Stimulated activated CD4-positive, alpha-beta T cell treated with anti-CD3 and anti-CD28 coated beads, Interleukin-4, amount 100 ng/mL, for 1 hour (primary cell): Measurements from ENCODE around the gene XPR1.

ENCODE experiments used
- DNase-seq: peaks from one replicate; pipeline ENCODE4 v3.0.0-alpha.2; 2020

Gene XPR1

DNA sequence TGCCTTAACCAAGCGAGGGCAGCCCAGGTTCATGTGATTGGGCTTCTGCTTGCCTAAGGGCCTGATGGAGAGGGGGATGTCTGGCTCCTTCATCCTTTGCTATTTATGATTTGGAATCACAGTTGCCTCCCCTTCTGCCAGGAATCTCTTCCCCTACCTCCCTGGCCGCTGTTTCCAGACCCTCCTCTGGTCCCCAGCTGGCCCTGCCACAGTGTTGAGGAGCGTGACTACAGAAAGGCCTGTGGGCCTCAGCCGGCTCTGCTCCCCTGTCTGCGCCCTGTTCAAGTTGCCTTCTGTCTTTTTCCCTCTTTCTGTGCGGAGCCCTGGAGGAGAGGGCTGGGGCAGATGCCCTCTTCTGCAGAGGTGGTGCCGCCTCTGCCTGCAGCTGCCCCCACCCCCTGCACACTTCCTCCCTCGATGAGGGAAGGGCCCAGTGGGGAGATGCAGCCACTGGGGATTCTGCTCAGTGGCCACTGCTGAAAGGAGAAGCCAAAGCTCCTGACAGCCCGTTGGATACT lies 287.4 kb downstream of the XPR1 start:
- no peak for DNase-seq

DNA sequence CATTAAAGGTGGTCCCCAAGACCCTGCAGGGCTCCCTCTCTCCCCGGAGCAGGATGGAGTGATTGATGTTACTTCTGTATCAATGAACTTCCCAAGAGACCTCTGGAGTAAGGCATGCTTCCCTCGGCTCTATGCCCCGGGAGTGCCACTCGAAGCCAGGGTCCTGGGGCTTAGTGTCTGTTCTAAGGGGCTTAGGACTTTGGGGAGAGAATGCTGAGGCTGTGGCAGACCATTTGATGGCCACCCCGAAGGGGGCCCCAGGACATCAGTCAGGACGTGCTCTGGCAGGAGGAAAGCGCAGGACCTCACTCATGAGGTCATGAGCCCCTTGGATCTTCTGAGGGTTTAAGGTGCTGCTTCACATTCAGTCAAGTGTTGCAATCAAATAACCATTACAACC lies 288.4 kb downstream of the XPR1 start:
- DNase-seq = no peak

GRCh38 chr1:180920702-180921101 lies 288.9 kb downstream of the XPR1 start:
- DNase-seq = no peak

DNA sequence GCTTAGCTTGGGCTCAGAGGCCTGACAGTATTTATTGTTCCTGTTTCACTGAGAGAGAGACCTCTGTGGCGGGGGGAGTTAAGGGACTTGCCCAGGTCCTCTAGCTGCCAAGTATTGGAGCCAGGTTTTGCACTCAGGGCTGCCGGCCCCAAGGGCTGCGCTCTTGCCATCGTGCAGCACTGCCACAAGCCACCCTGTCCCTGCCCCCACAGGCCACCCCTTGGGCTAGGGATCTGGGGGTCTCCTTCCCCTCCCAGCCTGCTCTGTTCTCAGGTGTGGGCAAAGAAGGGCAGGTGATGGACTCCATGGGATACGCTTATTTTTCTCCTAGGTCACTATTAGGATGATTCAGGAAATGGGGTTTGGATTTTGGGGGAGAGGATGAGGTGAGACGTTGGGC lies 289.6 kb downstream of the XPR1 start:
- DNase-seq = no peak

DNA sequence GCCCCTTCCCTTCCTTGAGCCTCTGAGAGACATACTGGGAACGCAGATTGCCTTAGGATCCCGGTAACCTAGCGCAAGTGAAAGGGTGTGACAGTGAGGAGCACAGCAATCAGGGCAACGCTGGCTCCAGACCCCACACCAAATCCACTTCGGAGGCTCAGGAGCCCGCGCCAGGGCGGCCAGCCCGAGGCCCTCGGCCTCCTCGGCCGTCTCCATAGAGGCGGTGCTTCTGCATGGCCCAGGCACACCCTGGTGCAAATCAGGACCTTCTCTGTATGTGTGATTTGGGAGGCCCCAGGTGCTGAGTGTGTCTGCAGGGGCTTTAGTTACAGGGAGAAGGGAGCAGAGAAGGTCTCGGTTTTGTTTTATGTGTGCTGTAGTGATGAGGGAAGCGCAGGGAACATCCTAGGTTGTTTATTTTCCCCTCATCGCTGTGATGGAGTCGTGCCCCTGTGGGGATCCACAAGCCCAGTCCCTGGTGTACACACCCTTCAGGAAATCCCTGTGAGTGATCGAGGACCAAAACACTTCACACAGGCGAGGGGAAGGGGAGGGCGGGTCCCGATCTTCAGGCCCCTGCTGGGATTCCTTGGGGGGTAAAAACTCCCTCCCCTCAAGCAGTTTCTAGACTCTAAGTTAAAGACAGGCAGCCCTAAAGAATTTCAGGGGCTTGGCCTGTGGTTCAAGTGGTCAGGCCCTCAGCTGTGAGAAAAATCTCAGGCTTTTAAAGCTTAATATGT lies 290.2 kb downstream of the XPR1 start:
- no peak for DNase-seq

GRCh38 chr1:180922631-180923015 lies 290.8 kb downstream of the XPR1 start:
- DNase-seq = no peak

DNA sequence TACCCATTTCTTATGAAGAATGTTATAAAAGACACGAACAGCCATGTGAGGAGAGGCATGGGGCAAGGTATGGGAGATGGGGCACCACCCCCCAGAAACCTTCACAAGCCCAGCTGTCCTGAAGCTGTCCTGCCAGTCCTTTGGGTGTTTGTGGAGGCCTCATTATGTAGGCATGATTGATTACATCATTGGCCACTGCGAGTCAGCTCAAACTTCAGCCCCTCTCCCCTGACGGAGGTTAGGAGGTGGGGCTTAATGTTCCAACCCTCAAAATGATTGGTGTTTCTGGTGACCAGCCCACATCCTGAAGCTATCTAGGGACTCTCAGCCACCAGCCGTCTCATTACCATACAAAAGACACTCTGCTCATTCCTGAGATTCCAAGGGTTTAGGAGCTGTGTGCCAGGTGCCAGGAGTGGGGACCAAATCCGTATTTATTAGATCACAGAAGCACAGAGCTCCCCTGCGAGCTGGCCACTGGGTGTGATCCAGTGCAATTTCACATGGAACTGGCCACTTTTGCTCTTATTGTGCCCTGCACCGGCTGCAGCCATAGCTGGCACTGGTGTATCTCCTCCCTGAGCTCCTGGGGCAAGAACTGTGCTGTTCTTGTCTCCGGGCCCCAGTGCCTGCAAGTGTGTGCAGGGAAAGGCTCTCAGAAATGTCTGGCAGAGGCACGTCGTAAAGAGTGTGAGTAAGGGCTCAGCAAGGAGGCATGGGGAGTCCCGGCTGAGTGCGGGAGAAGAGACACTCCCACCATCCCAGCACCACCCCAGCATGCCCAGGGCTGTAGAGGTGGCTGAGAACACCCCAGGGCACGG lies 291.4 kb downstream of the XPR1 start:
- no peak for DNase-seq

DNA sequence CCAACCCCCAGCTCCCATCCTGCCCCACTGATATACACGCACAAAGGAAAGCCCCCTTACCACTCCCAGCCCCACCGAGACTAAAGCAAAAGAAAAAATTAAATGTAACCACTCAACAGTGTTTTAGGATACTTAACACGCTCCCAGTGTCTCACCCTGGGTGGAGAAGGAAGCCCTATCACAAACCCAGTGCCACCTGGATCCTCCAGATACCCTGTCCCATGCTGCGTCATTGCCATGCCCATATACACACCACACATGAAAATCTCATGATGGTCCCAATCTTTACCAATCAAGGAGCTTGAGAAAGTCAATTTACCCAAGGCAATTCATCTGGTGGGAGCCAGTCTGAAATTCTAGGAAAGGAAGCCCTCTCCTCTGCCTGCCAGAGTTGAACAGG lies 292.1 kb downstream of the XPR1 start:
- no peak for DNase-seq

- no peak for DNase-seq
These were observed 293.1 kb downstream of the XPR1 start for GRCh38 chr1:180924939-180925338.

GRCh38 chr1:180925471-180926051 lies 293.7 kb downstream of the XPR1 start:
- no peak for DNase-seq

DNA sequence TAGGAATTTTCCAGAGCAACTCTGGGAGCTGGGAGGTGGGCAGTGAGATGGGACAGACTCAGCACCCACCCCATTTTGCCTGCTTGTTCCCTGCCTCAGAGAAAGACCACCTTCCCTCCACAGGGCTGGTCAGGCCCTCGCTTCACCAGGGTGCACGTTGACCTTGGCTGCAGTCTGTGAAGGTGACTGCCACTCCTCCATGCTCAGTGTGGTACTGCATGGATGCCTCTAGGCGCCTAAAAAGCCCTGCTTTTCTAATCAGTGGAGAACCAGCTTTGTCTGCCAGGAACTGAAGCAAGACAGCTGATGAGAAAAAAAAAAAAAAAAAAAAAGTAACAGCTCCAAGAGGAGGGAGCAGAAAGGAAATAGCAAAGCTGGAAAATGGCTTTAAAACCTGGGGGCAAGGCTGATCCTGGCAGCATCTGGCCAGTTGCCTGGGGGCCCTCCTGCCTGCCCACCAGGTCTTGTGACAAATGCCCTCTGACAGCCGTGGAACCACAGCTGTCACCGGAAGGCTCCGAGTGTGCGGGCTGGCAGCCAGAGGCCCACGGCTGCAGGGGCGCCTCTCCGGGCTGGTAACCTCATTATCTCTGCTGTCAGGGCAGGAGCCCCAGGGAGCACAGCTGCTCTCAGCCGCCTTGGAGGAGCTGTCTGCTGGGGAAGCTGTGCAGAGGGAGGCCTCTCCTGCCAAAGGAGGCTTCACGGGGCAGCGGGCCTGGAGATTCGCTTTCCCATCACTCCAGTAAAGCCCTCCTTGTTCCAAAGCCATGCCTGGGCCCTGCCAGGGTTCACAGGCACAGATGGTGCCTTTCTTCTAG lies 294.6 kb downstream of the XPR1 start:
- DNase-seq = no peak

DNA sequence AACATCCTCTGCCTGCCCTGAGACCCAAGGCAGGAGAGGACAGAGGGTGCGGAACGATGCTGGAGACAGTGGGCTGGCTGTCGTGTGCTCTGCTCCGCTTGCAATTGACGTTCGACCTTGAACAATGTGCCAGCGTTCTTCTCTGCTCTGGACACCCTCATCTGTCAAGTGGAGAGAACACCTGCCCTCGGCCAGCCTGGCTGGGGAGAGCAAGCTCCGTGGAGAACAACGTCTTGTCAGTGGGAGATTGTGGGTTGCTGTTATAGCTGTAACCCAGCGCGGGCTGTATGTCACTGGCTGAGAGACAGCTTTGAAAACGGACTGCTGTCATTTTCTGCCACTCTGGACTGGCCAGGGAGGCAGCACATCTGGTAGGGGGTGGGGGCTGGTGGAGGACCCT lies 295.5 kb downstream of the XPR1 start:
- DNase-seq = no peak

DNA sequence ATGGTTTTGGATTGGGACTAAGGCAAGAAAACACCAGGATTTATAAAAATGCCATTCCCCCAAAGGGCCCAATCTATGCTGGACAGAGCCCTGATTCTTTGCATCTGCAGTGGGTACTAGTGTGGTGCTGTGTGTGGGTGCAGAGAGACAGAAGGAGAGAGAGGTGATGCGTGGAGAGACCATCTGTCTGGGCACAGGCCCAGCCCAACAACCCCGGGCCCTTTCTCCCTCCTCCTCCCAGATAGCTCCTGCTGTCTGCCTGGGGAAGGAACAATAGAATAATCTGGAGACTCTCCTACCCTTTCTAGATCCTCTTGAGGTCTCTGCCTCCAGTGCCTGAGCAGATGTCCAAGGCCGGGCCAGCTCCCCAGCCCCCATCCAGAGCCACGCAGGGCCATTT lies 296.0 kb downstream of the XPR1 start:
- DNase-seq = no peak

DNA sequence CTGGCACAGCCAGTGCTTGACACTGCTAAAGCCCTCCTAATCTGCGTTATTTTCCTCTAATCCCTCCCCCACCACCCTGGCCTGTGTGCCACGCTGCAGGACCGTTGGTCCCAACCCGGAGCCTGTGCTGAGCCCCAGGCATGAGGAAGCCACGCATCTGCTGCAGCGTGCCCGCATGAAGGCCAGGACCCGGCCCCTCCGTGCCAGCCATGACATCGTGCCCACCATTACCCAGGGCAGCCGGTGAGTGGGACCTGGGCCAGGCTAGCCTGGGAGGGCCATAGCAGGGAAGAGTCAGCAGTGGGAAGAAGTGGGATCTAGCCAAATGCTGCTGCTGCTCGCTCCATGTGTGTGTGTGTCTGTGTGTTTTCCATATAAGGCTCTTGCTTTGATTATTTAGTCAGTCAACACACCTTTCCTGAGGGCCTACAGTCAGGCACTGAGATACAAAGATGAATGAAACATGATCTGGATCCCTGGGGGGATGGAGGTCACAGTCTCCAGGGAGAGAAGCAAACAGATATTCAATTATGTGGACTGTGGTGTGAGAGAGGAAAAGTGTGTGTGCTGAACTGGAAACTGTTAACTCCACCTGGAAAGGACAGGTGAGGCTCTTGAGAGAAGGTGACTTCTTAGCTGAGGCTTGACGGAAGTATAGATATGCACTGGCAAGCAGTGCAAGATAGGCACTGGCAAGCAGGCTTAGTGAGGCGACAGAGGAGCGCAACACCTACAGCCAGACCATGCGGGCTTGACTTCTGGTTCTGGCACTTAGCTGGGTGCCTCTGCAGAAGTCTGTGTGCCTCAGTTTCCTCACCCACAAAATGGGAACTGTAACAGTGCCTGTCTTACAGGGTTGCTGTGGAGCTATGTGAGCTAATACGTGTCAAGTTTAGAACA lies 296.8 kb downstream of the XPR1 start:
- DNase-seq = no peak

- no peak for DNase-seq
These were observed 297.6 kb downstream of the XPR1 start for GRCh38 chr1:180929389-180929788.

GRCh38 chr1:180930687-180931086 lies 298.9 kb downstream of the XPR1 start:
- DNase-seq = no peak

DNA sequence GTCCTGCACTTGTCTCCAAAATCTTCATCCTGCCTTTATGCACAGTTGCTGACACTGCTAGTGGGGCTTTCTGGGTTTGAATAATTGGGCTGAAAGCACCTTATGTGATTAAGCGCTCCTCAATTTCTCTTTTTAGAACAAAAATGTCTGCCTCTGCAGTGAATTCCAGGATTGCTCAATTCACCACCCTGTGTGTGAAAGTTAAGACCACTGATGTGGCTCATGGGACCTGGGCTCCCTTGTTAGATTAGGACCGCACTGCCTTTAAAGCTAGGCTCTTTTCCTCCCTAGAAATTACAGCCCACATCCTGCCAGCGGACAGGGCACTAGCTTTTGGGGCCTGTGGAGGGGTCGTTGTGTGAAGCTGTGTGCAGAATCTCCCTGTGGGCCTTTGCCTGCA lies 299.7 kb downstream of the XPR1 start:
- no peak for DNase-seq

GRCh38 chr1:180932378-180932777 lies 300.6 kb downstream of the XPR1 start:
- DNase-seq = no peak

DNA sequence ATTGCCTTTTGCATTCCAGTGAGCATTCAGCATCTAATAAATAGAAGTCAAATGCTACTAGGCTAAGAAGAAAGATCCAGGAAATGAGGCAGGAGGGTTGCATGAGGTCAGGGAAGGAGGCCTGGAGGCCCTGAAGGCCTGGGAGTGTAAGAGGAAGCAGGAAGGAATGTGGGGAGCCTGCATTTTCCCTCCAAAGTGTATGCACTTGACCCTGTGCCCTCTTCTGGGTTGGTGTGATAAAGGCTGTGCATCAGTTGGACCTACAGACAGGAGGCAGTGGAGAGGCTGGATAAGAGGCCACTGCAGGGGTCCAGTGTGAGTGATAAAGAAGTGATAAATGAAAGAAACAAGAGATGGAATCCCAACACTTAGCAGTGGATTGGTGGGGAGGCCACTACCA lies 301.3 kb downstream of the XPR1 start:
- DNase-seq = no peak

DNA sequence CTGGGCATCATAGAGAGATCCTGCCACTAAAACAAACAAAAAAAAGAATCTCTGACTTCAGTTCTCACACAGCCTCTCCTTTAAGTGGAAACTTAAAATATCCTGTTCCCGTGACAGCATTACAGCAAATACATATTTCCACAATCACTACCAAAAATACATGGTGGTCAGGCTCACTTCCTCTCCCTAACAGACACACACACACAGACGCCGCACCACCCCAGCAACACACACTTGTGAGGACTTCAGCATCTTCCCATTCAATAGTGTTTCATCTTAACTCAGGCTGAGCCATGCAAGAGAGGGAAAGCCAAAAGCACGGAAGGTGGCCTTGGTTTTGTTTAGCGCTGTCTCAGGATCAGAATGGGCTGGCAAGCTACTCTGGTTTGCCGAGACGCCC lies 302.7 kb downstream of the XPR1 start:
- DNase-seq = no peak

- no peak for DNase-seq
These were observed 303.7 kb downstream of the XPR1 start for GRCh38 chr1:180935326-180936109.
